IMR-90 (cell line): ENCODE data around the gene PARVB. TPM values are rescaled to one million over a fixed set of nuclear protein-coding genes. Genes with fewer than 3 reads are reported as not detected.
A peak's percentile ranks its signal among the peaks of the same experiment; 100 is the strongest.

Experiments
- ATAC-seq: fragments of 200-7000 bp; cut with Tn5 transposase; 2 replicates; pipeline ENCODE4 v1.9.1; 2020; ENCODE audit warnings: low read depth, mild to moderate bottlenecking, moderate library complexity
- BruUV-seq: library from RNA; stranded (reverse); fragments of 400-500 nt; replicated peaks from 2 replicates; lab custom pipeline; 2021; lab: Mats Ljungman, UMichigan
- CTCF ChIA-PET: fragments of 300-600 bp; formaldehyde crosslinking; extraction: SDS; loops from one replicate; lab custom pipeline; 2021; ENCODE audit warnings: antibody characterized with exemption; lab: Yijun Ruan, JAX
- POLR2A ChIA-PET: fragments of 300-600 bp; sonication (Branson Sonifier 250); formaldehyde crosslinking; loops from one replicate; lab custom pipeline; 2022; ENCODE audit warnings: antibody characterized with exemption; ENCODE audit not compliant: unreplicated experiment; lab: Charles Lee
- DNase-seq: peaks from one replicate; pipeline ENCODE4 v3.0.0; 2013
- H2AFZ ChIP-seq: replicated peaks from 2 replicates; pipeline ENCODE3; 2013; ENCODE audit warnings: low read length, mild to moderate bottlenecking; ENCODE audit not compliant: poor library complexity
- H2AK5ac ChIP-seq: 2 replicates; pipeline ENCODE4 v1.6.1; 2013; ENCODE audit warnings: low read depth, low read length, inconsistent platforms
- H2AK9ac ChIP-seq: replicated peaks from 2 replicates; pipeline ENCODE3; 2013; ENCODE audit warnings: mild to moderate bottlenecking, low read depth, low read length, moderate library complexity; ENCODE audit not compliant: poor library complexity
- H2BK120ac ChIP-seq: 2 replicates; pipeline ENCODE4 v1.6.1; 2013; ENCODE audit warnings: low read depth, low read length, inconsistent platforms
- H2BK15ac ChIP-seq: 3 replicates; pipeline ENCODE4 v1.6.1; 2013; ENCODE audit warnings: low read depth, low read length, inconsistent platforms
- H2BK20ac ChIP-seq: 2 replicates; pipeline ENCODE4 v1.6.1; 2013; ENCODE audit warnings: low read depth, mild to moderate bottlenecking, inconsistent platforms, low read length, moderate library complexity
- H2BK5ac ChIP-seq: 2 replicates; pipeline ENCODE4 v1.6.1; 2013; ENCODE audit warnings: mild to moderate bottlenecking, low read depth, low read length, inconsistent platforms; ENCODE audit not compliant: poor library complexity, severe bottlenecking
- H3K14ac ChIP-seq: replicated peaks from 2 replicates; pipeline ENCODE4 v1.6.1; 2013; ENCODE audit warnings: low read depth, low read length, inconsistent platforms
- H3K18ac ChIP-seq: 2 replicates; pipeline ENCODE4 v1.6.1; 2013; ENCODE audit warnings: low read depth, low read length, control low read depth
- H3K23ac ChIP-seq: 2 replicates; pipeline ENCODE4 v1.6.1; 2013; ENCODE audit warnings: low read depth, low read length, inconsistent platforms
- H3K27ac ChIP-seq: 2 replicates; pipeline ENCODE4 v1.5.1; 2013; ENCODE audit warnings: mild to moderate bottlenecking, control low read depth, low read length; ENCODE audit not compliant: insufficient read depth
- H3K27me3 ChIP-seq: 2 replicates; pipeline ENCODE4 v1.6.1; 2013; ENCODE audit warnings: low read length; ENCODE audit not compliant: control insufficient read depth, insufficient read depth
- H3K36me3 ChIP-seq: 2 replicates; pipeline ENCODE4 v1.6.1; 2013; ENCODE audit warnings: low read length, mixed read lengths; ENCODE audit not compliant: control insufficient read depth, insufficient read depth
- H3K4ac ChIP-seq: 2 replicates; pipeline ENCODE4 v1.6.1; 2013; ENCODE audit warnings: low read depth, low read length, inconsistent platforms
- H3K4me1 ChIP-seq: 2 replicates; pipeline ENCODE4 v1.6.1; 2013; ENCODE audit warnings: low read length, mixed read lengths; ENCODE audit not compliant: control insufficient read depth, insufficient read depth
- H3K4me2 ChIP-seq: 2 replicates; pipeline ENCODE4 v1.6.1; 2013; ENCODE audit warnings: low read depth, mild to moderate bottlenecking, control low read depth, low read length, moderate library complexity
- H3K4me3 ChIP-seq: 2 replicates; pipeline ENCODE4 v1.5.1; 2013; ENCODE audit warnings: low read depth, mild to moderate bottlenecking, control low read depth, low read length, moderate library complexity; ENCODE audit not compliant: insufficient read depth
- H3K56ac ChIP-seq: 2 replicates; pipeline ENCODE4 v1.6.1; 2013; ENCODE audit warnings: low read length, inconsistent platforms; ENCODE audit not compliant: insufficient read depth; ENCODE audit errors: extremely low read depth
- H3K79me1 ChIP-seq, 2 experiments: 2 replicates each; pipeline ENCODE4 v1.6.1; 2013; ENCODE audit warnings: low read length in 2 of 2, inconsistent platforms in 1 of 2, low read depth in 1 of 2
- H3K9ac ChIP-seq: 2 replicates; pipeline ENCODE4 v1.6.1; 2013; ENCODE audit warnings: low read depth, low read length, control low read depth
- H3K9me1 ChIP-seq: 2 replicates; pipeline ENCODE4 v1.6.1; 2013; ENCODE audit warnings: low read length, inconsistent platforms; ENCODE audit not compliant: insufficient read depth
- H3K9me3 ChIP-seq: 2 replicates; pipeline ENCODE4 v1.6.1; 2013; ENCODE audit warnings: low read length; ENCODE audit not compliant: control insufficient read depth, insufficient read depth
- H4K20me1 ChIP-seq: 2 replicates; pipeline ENCODE4 v1.6.1; 2013; ENCODE audit warnings: low read length, inconsistent platforms; ENCODE audit not compliant: insufficient read depth
- H4K5ac ChIP-seq: 2 replicates; pipeline ENCODE4 v1.6.1; 2013; ENCODE audit warnings: mild to moderate bottlenecking, low read depth, low read length, control low read depth
- H4K8ac ChIP-seq, 2 experiments: 2 replicates each; pipeline ENCODE4 v1.6.1; 2013; ENCODE audit warnings: low read depth in 2 of 2, low read length in 2 of 2, control low read depth in 1 of 2, inconsistent platforms in 1 of 2
- H4K91ac ChIP-seq: 2 replicates; pipeline ENCODE4 v1.6.1; 2013; ENCODE audit warnings: low read depth, low read length, inconsistent platforms; ENCODE audit not compliant: insufficient read depth
- BHLHE40 ChIP-seq: fragments of 150-350 bp; IDR thresholded peaks from 2 replicates; pipeline ENCODE4 v1.6.1; 2016; ENCODE audit warnings: mild to moderate bottlenecking, low read depth, low read length
- CEBPB ChIP-seq: IDR thresholded peaks from 2 replicates; pipeline ENCODE4 v1.6.1; 2012; ENCODE audit warnings: low read depth, low read length, improper control_type of control experiment
- ELK1 ChIP-seq: fragments of 150-350 bp; IDR thresholded peaks from 2 replicates; pipeline ENCODE4 v1.6.1; 2016; ENCODE audit warnings: low read depth, mild to moderate bottlenecking, low read length, moderate library complexity, borderline replicate concordance
- FOS ChIP-seq: fragments of 150-350 bp; IDR thresholded peaks from 2 replicates; pipeline ENCODE4 v1.6.1; 2016; ENCODE audit warnings: low read depth, low read length
- MAFK ChIP-seq: IDR thresholded peaks from 2 replicates; pipeline ENCODE4 v1.6.1; 2012; ENCODE audit warnings: low read depth, low read length, improper control_type of control experiment
- RAD21 ChIP-seq: IDR thresholded peaks from 2 replicates; pipeline ENCODE4 v1.6.1; 2012; ENCODE audit warnings: low read length, improper control_type of control experiment
- SMC3 ChIP-seq: fragments of 150-350 bp; IDR thresholded peaks from 2 replicates; pipeline ENCODE4 v1.6.1; 2016; ENCODE audit warnings: low read depth, mild to moderate bottlenecking, antibody characterized with exemption, low read length, moderate library complexity
- USF2 ChIP-seq: fragments of 150-350 bp; IDR thresholded peaks from 2 replicates; pipeline ENCODE4 v1.6.1; 2017; ENCODE audit warnings: mild to moderate bottlenecking, antibody characterized with exemption, low read length, low read depth
- WGBS, 2 experiments: methylation state at CpG; one replicate each; pipeline versions ENCODE4 v1.1.5 to v1.1.7; 2013; ENCODE audit warnings: missing lambda C conversion rate in 2 of 2; ENCODE audit not compliant: insufficient read length in 1 of 2; ENCODE audit errors: extremely low coverage in 2 of 2; 5-methylcytosine and 5-hydroxymethylcytosine counted together
- dilution Hi-C: fragments of 300-500 bp; cut with HindIII; formaldehyde crosslinking; loops from one replicate; pipeline ENCODE4 v1.14.3; 2018; ENCODE audit warnings: low sequenced_read_pairs; ENCODE audit not compliant: unreplicated experiment
- in situ Hi-C: fragments of 300-500 bp; cut with MboI; formaldehyde crosslinking; loops from 3 replicates; pipeline ENCODE4 v1.14.3; 2019; ENCODE audit warnings: low sequenced_read_pairs, inconsistent platforms, mixed read lengths
- intact Hi-C: fragments of 100-400 bp; cut with micrococcal nuclease; formaldehyde crosslinking; loops from 2 replicates; pipeline ENCODE4 v1.10.0; 2022
- polyA plus RNA-seq, 3 experiments: library from polyadenylated mRNA; depleted of rRNA; stranded (reverse); fragments of >200 nt; gene quantifications; 2 replicates each; pipeline ENCODE4 v1.2.3, GENCODE V29; 2012; ENCODE audit warnings: low replicate concordance in 1 of 3
- total RNA-seq: library from RNA; depleted of rRNA; stranded (reverse); fragments of >200 nt; gene quantifications from 2 replicates; pipeline ENCODE4 v1.2.3, GENCODE V29; 2012

PARVB gene
- total and polyA plus RNA-seq, 2 of the 4 experiments (the other 2 are of a cell fraction): 44.3 to 53.9 TPM

GRCh38 chr22:44037519-44038375, 13.6 kb downstream of the PARVB start (continued):
- no peak for TF ChIP-seq ELK1

- Histone ChIP-seq H3K18ac (no peak overlapping the region), H3K27ac (no peak overlapping the region), H3K9me1 (peaks cover 10% of the 10 kb centered on the region), H3K14ac (no peak overlapping the region), H4K5ac (no peak overlapping the region), H2BK120ac (no peak overlapping the region), H3K4me2 (no peak overlapping the region), H3K4me3 (no peak overlapping the region), H2BK20ac (no peak overlapping the region), H2BK15ac (no peak overlapping the region), H3K4ac (no peak overlapping the region), H3K9me3 (no peaks in the 10 kb centered on the region), H4K8ac (no peak overlapping the region), H2AK5ac (0 out of 2 replicates have a peak overlapping the region, but pooled peaks have one; percentile 43), H3K4me1 (peaks cover 7% of the 10 kb centered on the region), H3K79me1 (peaks cover 14 to 35% of the 10 kb centered on the region in 2 experiments; a peak in 3 of 4 replicates), H3K27me3 (no peaks in the 10 kb centered on the region), H3K23ac (no peak overlapping the region), H2AFZ (no peak overlapping the region), H3K56ac (no peak overlapping the region), H2AK9ac (no peak overlapping the region), H3K9ac (no peak overlapping the region), H4K20me1 (peaks cover 11% of the 10 kb centered on the region; the same call in 1 of the 2 replicates), H3K36me3 (no peaks in the 10 kb centered on the region), H2BK5ac (no peak overlapping the region), H4K91ac (no peak overlapping the region; the same call in 1 of the 2 replicates)
- DNase-seq (no peak), ATAC-seq (no peak)
- dilution Hi-C loops: no loop called here
- ChIA-PET CTCF (interaction anchor here (0.7 kb wide), 1 partner anchor 227 kb away, joined by 4 read pairs; no protein-coding TSS in a partner anchor), POLR2A (no interaction called here)
- BruUV-seq: no TSS peak
- 100% methylated on average over 1 of the region's 8 CpGs; no CpG with 5 or more reads in 1 of the 2 experiments for WGBS, 2 experiments
- intact Hi-C loops: no loop called here
- in situ Hi-C loops: no loop called here
- TF ChIP-seq SMC3 (no peak), ELK1 (no peak), USF2 (no peak), RAD21 (no peak), FOS (no peak), MAFK (no peak), CEBPB (no peak), BHLHE40 (no peak)
Measured at GRCh38 chr22:44039566-44040171, 15.6 kb downstream of the PARVB start.
